HG03520 (cell line): ENCODE results near the gene PCCA.
"Not testable (repeated sequence)": the region's sequence is repeated elsewhere in the genome, so short reads cannot be mapped to it uniquely, and the experiment has no call there.

ENCODE experiments used
- ATAC-seq: cut with Tn5 transposase; IDR thresholded peaks from one replicate; pipeline ENCODE4 v1.9.1; 2021; ENCODE audit warnings: mild to moderate bottlenecking, moderate library complexity; ENCODE audit not compliant: unreplicated experiment

PCCA gene

GRCh38 chr13:100356426-100356825 is 267.5 kb downstream of the PCCA start:
- ATAC-seq, result no peak

- ATAC-seq, result no peak
Observed at GRCh38 chr13:100356889-100357288, 268.0 kb downstream of the PCCA start.

GRCh38 chr13:100357764-100358163 is 268.9 kb downstream of the PCCA start:
- no peak for ATAC-seq

GRCh38 chr13:100361504-100361903 is 272.6 kb downstream of the PCCA start:
- no peak for ATAC-seq

GRCh38 chr13:100362371-100362770 is 273.5 kb downstream of the PCCA start:
- no peak for ATAC-seq

GRCh38 chr13:100362781-100363180 is 273.9 kb downstream of the PCCA start:
- ATAC-seq, result no peak

- no peak for ATAC-seq
Observed at GRCh38 chr13:100363285-100363711, 274.4 kb downstream of the PCCA start.

GRCh38 chr13:100363874-100364273 is 275.0 kb downstream of the PCCA start:
- no peak for ATAC-seq

- ATAC-seq, result no peak
Observed at GRCh38 chr13:100364591-100364990, 275.7 kb downstream of the PCCA start.

- ATAC-seq, result no peak
Observed at GRCh38 chr13:100365680-100366079, 276.8 kb downstream of the PCCA start.

- no peak for ATAC-seq
Observed at GRCh38 chr13:100378533-100378932, 289.6 kb downstream of the PCCA start.

GRCh38 chr13:100381595-100382224 is 292.8 kb downstream of the PCCA start:
- no peak for ATAC-seq

GRCh38 chr13:100382785-100383184 is 293.9 kb downstream of the PCCA start:
- ATAC-seq, result no peak

GRCh38 chr13:100387416-100387815 is 298.5 kb downstream of the PCCA start:
- no peak for ATAC-seq

- not testable (repeated sequence) for ATAC-seq
Observed at GRCh38 chr13:100388150-100388549, 299.3 kb downstream of the PCCA start.

- ATAC-seq, result no peak
Observed at GRCh38 chr13:100388923-100389322, 300.0 kb downstream of the PCCA start.

GRCh38 chr13:100389617-100390016 is 300.7 kb downstream of the PCCA start:
- ATAC-seq, result no peak

- ATAC-seq, result peak; percentile 37
Observed at GRCh38 chr13:100392709-100393630, 304.1 kb downstream of the PCCA start.

- ATAC-seq, result peak; percentile 93
Observed at GRCh38 chr13:100394005-100394695, 305.3 kb downstream of the PCCA start.

- no peak for ATAC-seq
Observed at GRCh38 chr13:100395698-100396373, 306.9 kb downstream of the PCCA start.

- no peak for ATAC-seq
Observed at GRCh38 chr13:100396776-100397175, 307.9 kb downstream of the PCCA start.
